NCI-H1436 treated with DMSO at 0.1 percent for 48 hours (cell line): ENCODE results near the gene BPGM.

Experiments used
- DNase-seq: peaks from one replicate; lab custom pipeline; 2025; lab: John Stamatoyannopoulos, UW

Gene BPGM

GRCh38 chr7:134646425-134647305 is at the start of gene BPGM:
Gene BPGM (plus strand): TSS chr7:134646853. CDS start chr7:134661508, 14,655 bp downstream.
- peak; percentile 98 for DNase-seq

DNA sequence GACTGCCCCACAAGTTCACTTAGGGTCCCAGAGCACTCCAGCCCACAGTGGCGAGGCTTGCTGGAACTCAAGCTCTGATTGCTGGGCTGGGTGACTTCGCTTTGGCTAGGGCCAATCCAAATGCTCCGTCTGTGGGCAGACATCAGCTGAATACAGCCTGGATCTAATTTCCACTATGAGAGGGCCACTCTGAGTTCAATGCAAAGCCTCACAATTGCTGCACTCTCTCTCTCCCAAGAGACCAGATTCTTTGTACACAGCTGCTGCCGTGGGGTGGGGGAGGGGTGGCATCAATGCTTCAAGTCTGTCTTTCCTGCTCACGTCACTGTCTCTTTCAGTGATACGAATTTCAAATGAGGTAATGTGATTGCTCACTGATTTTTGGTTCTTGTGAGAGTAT is 47.3 kb upstream of the BPGM start:
- DNase-seq: no peak

- DNase-seq: no peak
These were observed 45.2 kb upstream of the BPGM start for GRCh38 chr7:134601459-134601858.

- DNase-seq: no peak
These were observed 43.7 kb upstream of the BPGM start for GRCh38 chr7:134602881-134603451.

DNA sequence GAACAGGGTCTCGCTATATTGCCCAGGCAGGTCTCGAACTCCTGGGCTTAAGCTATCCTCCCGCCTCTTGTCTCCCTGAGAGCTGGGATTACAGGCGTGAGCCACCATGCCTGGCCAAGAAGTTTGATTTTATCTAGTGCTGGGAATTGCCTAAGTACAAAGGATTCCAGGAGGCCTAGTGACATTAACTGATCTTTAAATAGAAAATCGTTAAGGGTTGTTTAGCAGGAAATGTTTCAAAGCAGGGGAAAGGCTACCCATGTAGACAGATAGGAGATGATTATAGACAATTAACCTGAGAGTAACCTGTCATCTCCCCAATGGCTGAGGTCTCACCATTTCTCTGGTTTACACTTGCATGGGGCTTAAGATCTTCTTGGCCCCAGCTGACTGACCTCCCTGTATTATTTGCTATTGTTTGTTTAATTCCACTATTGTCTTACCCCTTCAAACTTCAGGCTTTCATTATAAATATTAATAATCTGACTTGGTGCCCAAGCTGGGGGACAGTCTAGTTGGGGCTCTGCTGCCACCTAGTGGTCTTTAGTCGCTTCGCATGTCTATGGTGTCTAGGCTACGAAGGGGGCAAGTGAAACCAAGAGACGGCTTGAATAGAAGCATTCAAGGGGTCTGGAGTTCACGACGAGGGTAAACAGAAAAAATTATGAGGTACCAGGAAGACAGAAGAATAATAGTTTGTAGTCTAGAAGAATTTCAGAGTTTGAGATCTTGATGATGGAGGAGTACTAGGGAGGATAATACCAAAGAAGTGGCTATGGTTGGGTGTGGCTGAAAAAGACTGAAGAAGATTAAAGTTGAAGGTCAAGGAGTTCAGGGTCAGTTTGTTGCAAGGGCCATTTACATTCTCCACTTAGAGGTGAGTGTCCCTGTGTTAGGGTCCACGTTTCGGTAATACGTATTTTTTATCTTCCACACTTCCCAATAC is 40.4 kb upstream of the BPGM start:
- DNase-seq: no peak

- DNase-seq: no peak
These were observed 35.0 kb upstream of the BPGM start for GRCh38 chr7:134611611-134612151.

DNA sequence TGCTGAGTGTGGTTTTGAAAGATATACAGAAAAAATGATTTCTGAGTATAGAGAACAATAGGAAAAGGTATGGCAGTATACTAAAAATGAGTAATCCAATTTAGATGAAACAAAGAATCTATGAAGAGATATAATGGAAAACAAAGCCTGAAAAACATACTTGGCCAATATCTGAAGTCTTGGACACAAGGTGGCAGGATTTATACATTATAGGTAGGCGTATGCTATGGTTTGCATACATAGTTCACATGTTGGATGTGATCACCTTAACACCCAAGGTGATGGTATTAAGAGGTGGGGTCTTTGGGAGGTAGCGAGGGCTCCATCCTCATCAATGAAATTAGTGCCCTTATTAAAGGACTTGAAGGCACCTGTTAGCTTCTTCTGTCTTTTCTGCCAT is 34.5 kb upstream of the BPGM start:
- no peak for DNase-seq

GRCh38 chr7:134613623-134614347 is 32.9 kb upstream of the BPGM start:
- no peak for DNase-seq

DNA sequence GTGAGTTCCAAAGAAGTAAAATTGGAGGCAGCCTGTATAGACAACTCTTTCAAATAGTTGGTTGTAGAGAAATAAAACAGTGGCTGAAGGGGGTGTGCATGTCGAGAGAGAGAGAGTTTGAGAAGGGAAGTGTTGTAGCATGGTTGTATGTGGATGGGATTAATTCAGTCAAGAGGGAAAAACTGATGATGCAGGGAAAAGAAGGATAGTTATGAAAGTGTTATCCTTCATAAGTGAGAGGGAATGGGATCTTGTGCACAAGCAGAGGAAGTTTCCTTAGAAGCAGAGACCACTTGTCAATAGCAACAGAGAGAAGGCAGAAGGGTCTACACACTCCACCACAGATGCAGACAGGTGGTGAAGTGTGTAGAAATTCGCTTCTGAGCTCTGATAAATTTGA is 30.0 kb upstream of the BPGM start:
- DNase-seq: no peak

GRCh38 chr7:134618756-134619530 is 27.7 kb upstream of the BPGM start:
- DNase-seq: no peak

DNA sequence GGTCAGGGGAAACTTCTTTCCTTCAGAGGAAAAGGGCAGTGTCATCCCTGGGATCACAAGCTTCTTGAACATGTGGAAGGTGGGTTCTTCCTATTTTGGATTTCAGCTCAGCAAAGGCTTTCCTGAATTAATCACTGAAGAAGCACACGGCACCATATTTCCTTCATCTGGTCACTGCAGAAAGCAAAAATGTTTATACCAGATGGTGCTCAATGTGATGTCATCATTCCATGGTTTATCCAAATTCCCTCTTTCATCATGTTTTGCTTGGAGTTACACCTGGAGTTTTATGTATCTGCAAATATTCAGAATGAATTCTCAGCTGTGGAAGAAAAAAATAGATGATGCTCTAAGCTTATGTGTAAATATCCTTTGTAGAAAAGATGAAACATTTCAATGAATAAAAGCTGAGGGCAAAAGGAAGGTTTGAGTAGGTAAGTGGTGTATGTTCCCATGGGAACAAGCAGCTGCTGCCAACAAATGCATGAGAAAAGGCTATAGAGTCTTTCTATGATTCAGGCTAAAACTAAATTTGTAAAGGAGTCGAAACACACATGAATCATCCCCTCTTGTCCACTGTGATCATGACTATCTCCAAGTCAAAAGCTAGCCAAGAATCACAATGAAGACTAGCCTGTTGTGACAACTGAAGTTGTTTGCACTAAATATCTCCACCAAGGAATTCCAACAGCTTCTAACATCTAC is 26.9 kb upstream of the BPGM start:
- DNase-seq: no peak

DNA sequence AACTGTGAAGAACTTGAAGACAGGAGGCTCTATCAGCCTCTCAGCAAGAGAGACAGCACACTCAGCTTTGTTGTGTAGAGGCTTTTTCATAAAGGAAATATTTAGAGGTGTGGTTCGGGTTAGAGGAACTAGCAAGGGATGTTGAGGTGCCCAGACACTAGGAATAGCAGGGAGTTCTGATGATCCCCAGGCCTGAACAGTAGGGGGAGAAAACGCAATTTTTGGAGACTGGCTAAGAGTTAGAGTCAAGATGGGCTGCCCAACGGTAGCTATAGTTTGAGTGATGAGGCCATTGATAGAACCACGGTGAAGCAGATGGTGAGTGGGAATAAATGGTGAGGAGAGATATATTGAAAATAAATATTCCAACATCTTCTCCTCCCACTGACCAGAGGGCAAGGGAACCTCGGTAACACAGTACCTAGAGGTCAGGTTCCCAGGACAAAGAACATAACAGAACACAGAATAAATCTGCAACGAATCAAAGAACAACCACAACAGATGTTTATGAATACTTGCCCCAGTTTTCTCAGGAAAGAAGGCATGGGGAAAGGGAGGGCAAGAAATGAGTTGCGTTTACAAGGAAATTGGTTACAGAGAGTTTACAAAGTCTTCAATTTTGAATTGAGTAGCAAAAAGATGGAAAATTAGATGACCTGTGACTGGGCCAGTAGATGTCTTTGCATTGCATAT is 24.2 kb upstream of the BPGM start:
- DNase-seq: no peak

DNA sequence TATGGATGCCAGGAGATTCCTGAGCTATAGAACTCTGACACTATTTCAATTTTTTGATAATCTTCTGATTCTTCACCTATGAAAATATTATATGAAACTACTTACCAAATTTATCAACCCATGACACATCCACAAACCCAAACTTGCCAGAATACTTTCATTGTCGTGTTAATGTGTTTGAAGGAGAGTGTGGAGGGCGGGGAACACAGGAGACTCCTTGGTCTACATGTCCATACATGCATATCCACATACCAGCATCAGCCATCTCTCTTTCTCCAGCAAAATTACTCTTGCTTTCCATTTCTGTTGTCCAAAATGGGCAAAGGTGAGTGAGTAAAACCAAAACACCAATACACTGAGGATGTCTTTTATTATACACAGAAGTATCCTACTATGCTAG is 23.5 kb upstream of the BPGM start:
- no peak for DNase-seq

DNA sequence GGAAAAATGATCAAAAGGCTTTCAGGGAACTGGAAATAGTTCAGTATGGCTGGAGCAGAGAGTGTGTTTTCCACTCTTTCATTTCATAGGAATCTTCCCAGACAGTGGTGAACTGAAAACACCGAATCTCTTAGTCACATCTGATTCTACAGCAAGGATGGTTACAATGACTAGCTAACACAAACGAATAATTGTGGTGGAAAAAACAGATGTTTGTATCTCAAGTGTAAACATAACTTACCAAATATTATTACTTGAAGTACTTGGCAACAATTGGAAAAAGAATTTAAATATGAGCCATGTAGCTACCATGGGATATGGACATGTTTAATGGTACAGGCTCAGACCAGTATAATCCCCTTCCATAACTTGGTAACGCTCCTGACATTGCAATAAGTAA is 21.1 kb upstream of the BPGM start:
- no peak for DNase-seq

DNA sequence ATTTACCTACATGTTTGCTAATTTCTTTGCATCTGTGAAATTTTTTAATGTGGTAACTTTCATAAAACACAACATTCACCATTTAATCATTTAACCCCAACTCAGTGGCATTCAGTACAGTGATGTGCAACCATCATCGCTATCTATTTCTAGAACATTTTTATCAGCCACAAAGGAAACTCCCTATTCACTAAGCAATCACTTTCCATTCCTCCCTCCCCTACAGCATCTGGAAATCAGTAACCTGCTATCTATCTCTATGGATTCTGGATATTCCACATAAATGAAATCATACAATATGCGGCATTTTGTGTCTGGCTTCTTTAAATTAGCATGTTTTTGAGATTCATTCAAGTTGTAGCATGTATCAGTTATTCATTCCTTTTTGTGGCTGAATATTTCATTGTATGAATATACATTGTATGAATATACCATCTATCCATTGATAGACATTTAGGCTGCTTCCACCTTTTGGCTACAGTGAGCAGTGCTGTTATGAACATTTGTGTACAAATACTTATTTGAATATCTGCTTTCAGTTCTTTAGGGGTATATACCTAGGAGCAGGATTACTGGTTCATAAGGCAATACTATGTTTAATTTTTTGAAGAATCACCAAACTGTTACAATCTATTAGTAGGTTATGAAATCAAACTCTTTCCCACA is 19.4 kb upstream of the BPGM start:
- DNase-seq: no peak

DNA sequence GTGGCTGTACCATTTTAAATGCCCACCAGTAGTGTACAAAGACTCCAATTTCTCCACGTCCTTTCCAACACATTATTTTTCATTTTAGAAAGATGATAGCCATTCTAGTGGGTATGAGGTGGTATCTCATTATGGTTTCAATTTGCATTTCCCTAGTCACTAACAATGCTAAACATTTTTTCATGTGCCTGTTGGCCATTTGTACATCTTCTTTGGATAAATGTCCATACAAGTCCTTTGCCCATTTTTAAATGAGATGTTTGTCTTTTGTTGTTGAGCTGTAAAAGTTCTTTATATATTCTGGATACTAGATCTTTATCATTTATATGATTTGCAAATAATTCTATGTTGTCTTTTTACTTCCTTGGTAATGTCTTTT is 18.9 kb upstream of the BPGM start:
- no peak for DNase-seq

- no peak for DNase-seq
These were observed 17.2 kb upstream of the BPGM start for GRCh38 chr7:134629445-134629844.

DNA sequence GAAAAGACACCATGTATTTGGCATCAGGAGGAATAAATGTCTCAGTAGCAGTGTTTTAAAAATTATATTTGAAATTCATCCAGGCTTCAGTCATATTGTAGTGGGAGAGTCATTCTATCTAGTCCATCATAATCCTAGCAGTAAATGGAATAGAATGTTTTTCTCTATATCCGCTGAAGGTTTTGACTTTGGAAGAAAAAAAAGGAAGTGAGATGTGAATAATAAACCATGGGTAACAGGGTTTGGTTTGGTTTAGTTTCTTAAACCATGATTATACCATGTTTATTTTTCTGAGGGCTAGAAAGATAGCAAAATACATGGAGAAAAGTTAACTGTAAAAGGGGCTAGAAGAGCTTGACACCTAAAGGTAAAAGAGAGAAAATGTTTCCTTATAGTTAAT is 16.4 kb upstream of the BPGM start:
- DNase-seq: no peak

DNA sequence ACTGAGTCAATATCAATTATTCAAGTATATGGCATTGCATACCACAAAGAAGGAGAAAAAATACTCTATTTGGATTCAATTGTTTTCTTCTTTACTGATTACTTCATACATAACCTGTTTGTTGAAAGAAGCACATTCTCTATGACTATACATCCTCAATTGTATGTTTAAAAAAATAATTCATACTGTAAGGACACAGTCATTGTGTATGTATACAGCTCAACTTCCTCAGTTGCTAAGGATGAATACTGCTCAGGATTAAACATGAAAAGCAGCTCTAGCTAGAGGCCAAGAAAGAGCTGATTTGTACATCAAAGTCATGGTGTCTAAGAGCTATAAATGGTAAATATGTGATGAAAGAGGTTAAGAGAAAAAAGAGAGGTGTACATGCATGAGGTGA is 15.8 kb upstream of the BPGM start:
- DNase-seq: no peak
